HG02870 (cell line): ENCODE measurements around the gene SOWAHC.

Experiments used
- ATAC-seq: cut with Tn5 transposase; IDR thresholded peaks from one replicate; pipeline ENCODE4 v1.9.1; 2021; ENCODE audit warnings: mild to moderate bottlenecking, moderate library complexity; ENCODE audit not compliant: unreplicated experiment

SOWAHC gene

DNA sequence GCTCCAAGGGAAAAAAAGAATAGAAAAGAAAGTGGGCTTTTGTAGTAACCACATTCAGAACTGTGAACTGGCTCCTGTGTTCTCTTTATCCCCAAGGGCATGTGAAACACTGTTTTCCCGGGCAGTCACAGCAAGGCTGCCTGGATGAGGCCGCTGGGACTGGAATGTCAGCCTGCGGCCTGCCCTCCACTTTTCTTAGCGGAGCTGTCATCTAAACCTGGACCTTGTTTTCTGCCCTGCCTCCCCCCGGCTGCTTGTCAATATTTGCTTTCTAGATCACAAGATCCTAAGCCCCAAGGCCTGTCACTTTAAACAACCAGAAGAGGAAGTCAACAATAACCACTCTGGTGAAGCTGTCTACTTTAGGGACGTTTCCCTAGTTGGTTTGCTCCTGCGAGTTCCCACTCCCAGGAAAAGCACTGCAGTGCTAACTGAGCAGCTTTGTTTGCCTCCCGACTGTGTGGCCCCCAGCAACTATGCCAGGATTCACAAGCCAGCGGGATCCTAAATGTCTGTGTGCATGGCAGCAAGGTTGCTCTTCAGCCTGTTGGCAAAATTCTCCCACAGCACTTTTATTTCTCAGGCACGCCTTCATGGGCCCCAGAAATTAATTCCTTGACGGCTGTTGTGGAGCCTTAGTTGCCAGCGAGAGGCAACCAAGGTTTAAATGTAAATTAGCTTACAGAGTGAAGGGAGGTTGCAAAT lies 30.6 kb downstream of the SOWAHC start:
- no peak for ATAC-seq

DNA sequence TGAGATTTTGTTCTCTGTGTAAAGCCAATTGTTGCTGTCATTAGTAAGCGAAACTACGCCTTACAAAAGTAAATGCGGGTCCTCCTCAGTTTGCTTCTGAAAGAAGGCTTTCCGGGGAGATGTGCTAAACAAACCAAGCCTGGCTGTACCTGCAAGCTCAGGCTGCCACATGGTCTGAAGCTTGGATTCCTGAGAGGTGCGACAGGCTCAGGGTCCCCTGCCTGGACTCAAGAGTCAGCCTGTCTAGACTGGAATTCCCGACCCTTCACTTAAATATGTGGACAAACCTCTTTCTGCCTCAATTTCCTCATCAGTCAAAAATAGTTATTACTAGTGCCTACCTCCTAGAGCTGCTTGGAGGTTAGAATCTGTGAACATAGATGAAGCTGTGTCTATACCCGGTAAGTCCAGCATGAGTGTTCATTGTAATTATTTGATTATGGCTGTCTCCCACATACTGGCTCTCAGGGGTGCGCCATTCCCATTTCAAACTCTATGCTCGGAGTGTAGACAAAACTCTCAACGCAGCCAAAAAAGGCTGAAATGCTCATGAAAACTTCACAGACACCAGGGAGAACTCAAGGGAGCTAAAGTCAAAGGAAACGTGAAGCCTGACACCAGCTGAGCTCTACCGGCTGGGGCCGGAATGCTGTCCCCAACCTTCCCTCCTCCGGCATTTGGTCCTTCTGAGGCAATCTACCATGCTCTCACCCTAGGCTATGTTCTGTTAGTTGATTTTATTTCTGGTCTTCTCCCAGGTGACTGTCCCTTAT lies 31.4 kb downstream of the SOWAHC start:
- no peak for ATAC-seq

DNA sequence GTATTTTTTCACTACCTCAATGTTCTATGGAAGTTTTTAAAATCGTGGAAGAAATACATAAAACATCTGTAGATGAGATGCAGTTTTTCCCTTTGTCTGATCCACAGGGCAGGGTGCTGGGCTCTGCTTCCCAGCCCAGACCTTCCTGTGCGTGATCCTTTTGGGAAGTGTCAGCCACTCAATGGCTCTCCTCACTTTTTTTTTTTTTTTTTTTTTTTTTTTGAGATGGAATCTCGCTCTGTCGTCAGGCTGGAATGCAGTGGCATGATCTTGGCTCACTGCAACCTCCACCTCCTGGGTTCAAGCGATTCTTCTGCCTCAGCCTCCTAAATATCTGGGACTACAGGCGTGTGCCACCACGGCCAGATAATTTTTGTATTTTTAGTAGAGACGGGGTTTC lies 32.8 kb downstream of the SOWAHC start:
- no peak for ATAC-seq

DNA sequence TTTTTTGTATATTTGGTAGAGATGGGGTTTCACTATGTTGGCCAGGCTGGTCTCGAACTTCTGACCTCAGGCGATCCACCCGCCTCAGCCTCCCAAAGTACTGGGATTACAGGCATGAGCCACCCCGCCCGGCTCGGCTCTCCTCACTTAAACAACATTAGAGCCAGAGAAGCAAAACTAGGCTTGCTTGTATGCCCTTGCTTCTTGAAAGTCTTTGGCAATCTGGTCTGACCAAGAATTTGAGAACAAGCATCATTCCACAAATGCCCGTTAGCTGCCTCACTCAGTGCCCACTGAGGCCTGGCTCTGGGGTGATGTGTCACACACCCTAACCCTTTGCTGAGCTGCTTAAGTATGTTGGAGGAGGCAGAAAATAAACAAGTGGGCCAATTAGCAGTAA lies 33.5 kb downstream of the SOWAHC start:
- ATAC-seq: no peak

DNA sequence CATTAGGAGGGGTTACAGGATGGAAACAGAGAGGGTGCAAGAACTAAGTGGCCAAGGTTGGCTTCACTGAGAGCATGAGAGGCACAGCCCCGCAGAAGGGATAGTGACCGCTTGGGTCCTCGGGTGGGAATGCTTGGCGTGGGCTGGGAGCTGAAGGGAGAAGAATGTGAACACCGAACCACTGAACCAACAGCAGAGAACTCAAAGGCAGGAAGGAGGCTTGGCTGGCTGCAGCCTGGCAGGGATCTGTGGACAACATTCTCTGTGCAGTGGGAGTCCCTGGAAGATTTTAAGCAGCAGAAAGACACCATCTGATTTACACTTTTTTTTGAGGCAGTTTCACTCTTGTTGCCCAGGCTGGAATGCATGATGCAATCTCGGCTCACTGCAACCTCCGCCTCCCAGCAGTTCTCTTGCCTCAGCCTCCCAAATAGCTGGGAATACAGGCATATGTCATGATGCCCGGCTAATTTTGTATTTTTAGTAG lies 33.9 kb downstream of the SOWAHC start:
- no peak for ATAC-seq

DNA sequence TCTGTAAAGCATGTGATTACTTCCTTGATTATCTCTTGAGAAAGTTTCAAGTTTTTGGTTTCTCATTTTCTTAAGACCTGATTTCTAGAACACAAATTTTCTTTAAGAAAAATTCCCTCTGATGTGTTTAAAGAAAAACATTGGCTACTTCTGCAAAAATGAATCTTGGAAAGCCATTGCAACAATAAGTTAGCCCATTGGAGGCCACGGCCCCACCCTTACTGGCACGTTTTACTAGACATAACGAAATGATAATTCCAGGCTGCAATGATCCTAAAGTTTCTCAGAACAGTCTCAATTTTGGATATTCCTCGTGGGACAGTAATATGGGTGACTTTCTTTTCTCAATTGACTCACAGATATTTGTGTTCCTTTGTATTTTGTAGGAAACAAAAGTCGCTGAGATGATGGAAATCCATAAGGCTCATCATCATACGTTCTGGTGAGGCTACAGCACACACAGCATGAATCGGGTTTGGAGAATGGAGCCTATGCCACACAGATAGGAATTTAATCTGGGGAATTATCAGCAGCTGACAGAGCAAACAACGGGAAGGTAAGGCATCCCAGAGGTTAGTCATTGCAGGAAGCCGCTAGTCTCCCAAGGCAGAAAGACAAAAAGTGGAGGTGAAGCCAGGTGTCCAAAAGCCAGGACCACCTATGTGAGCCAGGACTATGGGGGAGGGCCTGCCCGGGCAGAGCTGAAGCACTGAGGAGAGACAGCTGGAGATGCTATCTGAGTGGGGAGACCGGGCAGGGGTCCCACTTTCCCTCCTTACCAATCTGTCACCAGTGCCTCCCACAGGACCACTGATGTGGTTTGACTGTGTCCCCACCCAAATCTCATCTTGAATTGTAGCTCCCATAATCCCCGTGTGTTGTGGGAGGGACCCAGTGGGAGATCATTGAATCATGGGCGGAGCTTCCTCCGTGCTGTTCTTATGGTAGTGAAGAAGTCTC lies 35.9 kb downstream of the SOWAHC start:
- ATAC-seq: no peak

DNA sequence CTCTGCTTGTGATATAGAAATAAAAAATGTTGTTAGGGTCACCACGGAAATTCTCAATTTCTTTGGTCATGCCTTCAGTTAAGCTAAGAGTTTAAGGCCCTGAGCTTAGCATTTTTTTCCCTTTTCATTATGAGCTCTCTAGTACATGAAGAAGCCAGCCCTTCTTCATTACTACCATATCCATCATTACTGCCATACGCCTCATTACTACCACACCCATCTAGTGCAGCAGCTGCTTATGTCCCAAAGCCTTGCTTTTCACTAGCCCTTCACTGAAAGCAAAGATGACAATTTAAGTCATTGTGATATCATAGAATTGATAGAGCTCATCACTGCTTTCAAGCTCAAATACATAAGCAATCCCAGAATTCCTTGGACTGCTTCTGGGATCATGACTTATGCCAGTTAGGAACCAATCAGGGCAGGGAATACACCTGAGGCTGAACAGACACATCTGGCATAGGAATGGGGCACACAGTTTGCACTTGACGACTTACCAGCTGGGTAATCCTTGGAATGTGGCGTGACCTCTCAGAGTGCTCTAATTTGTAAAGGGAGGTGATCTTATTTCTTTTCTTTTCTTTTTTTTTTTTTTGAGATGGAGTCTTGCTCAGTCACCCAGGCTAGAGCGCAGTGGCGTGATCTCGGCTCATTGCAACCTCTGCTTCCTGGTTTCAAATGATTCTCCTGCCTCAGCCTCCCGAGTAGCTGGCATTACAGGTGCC lies 40.3 kb downstream of the SOWAHC start:
- ATAC-seq: no peak

DNA sequence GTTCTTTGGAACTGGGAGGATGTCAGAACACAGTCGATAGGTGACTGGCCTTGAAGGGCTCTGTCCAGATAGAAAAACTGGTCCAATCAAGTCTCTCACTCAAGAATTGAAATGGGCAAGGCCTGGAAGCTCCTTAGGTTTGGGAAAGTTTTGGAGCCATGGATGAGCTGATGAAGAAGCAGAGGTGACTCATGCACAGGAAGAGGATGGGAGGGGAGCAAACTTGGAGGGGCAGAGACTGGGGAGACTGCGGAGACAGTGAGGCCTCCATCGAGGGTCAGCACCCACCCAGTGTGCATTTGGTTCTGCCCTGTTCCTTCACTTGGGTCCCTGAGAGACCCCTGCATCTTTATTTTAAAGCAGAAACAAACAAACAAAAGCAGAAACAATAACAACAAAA lies 41.1 kb downstream of the SOWAHC start:
- no peak for ATAC-seq

DNA sequence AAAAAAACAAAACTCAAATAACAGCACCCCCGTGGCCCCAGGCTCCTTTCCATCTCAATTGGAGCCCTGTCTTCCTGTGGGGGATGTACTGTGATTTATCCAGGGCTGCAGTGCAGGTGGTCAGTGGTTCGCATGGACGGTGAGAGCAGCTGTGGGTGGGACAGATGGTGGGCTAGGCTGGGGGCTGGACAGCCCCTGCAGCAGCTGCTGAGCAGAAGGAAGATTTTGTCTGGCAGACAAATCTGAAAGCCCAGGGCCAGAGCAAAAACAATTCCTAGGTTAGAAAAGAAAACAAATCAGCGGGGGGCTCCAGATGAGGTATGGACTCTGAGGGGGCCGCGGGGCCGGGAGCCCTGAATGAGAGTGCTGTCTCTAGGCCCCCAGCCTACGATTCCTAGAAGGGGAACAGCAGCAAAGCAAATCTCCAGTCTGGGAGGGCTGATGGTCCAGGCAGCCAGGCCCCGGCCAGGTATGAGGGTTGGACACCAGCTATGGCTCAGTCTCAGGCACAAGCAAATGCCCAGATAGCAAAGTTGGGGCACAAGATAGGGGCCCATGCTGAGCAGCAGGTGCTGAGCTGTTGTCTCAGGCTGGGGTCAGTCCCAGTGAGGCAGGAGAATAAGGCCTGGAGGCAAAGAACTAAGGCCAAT lies 45.4 kb downstream of the SOWAHC start:
- no peak for ATAC-seq

DNA sequence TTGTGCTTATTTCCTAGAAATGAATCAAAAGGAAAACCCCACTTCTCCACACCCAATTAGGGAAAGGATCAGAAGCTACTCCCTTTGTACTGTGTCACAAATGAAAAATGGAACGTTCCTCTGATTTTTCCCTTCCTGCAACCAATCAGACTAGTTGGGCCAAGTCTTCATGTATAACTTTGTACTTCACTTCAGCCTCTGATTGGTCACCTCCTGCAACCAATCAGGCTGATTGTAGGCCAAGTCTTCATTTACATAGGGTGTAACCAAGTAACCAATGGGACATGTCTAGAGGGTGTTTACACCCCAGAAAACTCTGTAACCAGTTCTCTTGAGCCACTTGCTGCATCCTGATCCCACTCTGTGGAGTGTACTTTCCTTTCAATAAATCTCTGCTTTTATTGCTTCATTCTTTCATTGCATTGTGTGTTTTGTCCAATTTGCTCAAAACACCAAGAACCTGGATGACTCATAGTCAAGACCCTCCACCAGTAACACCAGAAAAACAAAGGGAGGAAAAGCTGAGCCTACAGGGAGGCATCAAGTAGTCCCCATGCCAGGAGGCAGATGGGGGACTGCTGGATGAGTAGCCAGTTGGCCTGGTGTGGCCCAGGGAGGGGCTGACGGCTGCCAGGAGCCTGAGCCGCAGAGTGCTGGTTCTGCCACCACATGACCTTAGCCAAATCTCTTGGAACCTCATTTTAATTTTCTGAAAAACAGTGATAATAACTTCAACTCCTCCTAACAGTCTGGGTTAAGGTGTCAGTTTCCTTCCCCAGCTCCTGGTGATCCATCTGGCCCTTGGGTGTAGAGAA lies 46.1 kb downstream of the SOWAHC start:
- no peak for ATAC-seq

DNA sequence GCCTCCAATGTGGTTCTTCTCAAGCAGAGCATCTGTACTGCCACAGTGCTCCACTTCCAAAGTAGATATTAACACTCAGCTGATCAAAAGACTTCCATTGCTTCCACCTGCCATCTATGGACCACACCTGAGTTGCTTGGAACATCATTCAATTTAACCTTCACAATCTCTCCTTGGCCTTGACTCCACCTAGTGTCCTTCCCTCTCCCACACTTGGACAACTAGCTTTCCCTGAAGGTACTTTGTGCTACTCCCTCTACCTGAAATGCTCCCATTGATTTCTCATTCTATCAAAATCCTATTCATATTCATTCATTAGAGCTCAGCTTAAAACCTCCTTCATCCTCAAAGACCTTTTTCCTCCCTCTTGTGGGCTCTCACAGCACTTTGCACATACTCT lies 48.7 kb downstream of the SOWAHC start:
- ATAC-seq: no peak

DNA sequence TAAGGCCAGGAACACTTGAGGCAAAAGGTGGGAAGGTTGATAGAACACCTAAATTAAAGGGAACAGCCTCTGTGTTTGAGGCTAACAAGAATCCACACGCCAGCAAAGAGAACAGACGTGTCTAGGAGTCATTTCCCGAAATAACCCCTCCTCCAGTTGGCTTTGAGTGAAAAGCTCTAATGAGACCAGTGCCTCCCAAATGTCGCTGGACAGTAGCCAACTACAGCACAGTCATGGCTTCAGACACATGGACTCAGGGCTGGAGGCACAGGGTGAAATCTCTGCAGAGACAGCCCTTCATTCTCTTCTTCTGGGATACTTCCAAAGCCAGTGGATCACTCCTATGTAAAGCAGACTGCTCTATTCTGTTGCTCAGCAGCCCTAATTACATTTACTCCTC lies 49.6 kb downstream of the SOWAHC start:
- ATAC-seq: no peak

DNA sequence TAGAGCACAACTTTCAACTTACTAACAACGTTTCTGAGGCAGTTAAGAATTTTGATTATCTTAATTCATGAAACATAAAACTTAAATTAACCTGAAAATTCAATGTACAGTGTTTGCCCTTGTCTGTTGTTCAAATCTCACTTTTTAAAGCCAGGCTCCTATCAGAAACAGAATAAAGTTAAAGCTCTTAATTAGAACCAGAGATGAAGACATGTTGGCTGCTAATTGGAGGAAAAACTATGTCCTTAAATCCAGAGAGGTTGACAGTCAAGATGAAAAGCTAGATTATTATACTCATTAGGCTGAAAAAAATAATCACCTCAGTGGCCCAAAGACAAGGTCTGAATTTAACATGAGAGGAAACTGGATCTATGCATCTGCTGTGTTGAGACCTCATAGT lies 52.3 kb downstream of the SOWAHC start:
- ATAC-seq: no peak
